Astrocyte (in vitro differentiated cells and primary cell): ENCODE measurements around the gene ARHGAP40. TPM values are rescaled to one million over a fixed set of nuclear protein-coding genes. Genes with fewer than 3 reads are reported as not detected.

Source experiments
- DNase-seq: peaks from one replicate; pipeline ENCODE4 v3.0.0-alpha.2; 2010; ENCODE audit warnings: low read depth
- FAIRE-seq: peaks from 2 replicates; lab custom pipeline; 2011; peaks lifted over from hg19 to GRCh38; lab: Jason Lieb, UNC
- H2AFZ ChIP-seq: 2 replicates; pipeline ENCODE4 v1.6.0; 2012; ENCODE audit warnings: low read depth, low read length, inconsistent platforms
- H3K27ac ChIP-seq: 2 replicates; pipeline ENCODE4 v1.5.1; 2011; ENCODE audit warnings: low read depth, low read length, inconsistent platforms
- H3K27me3 ChIP-seq: 2 replicates; pipeline ENCODE4 v1.6.0; 2011; ENCODE audit warnings: low read length, inconsistent platforms; ENCODE audit not compliant: insufficient read depth
- H3K36me3 ChIP-seq: 2 replicates; pipeline ENCODE4 v1.5.1; 2011; ENCODE audit warnings: low read length, inconsistent platforms; ENCODE audit not compliant: insufficient read depth
- H3K4me1 ChIP-seq: 2 replicates; pipeline ENCODE4 v1.5.1; 2011; ENCODE audit warnings: low read length, inconsistent platforms; ENCODE audit not compliant: insufficient read depth
- H3K4me2 ChIP-seq: 2 replicates; pipeline ENCODE4 v1.6.0; 2012; ENCODE audit warnings: low read length, inconsistent platforms
- H3K4me3 ChIP-seq: 2 replicates; pipeline ENCODE4 v1.5.1; 2011; ENCODE audit warnings: low read depth, mild to moderate bottlenecking, low read length, inconsistent platforms; ENCODE audit not compliant: insufficient read depth
- H3K79me2 ChIP-seq: 2 replicates; pipeline ENCODE4 v1.6.0; 2012; ENCODE audit warnings: mild to moderate bottlenecking, low read length, inconsistent platforms; ENCODE audit not compliant: insufficient read depth
- H3K9ac ChIP-seq: 2 replicates; pipeline ENCODE4 v1.6.0; 2012; ENCODE audit warnings: mild to moderate bottlenecking, low read length, inconsistent platforms
- H3K9me3 ChIP-seq: 2 replicates; pipeline ENCODE4 v1.5.1; 2012; ENCODE audit warnings: low read depth, mild to moderate bottlenecking, low read length, inconsistent platforms; ENCODE audit not compliant: insufficient read depth
- H4K20me1 ChIP-seq: 2 replicates; pipeline ENCODE4 v1.6.0; 2012; ENCODE audit warnings: low read length, inconsistent platforms; ENCODE audit not compliant: insufficient read depth
- H3K27ac Mint-ChIP-seq: one replicate; pipeline ENCODE4 v1.8.0; 2021; ENCODE audit warnings: mild to moderate bottlenecking, mixed read lengths; ENCODE audit not compliant: unreplicated experiment
- H3K27me3 Mint-ChIP-seq: one replicate; pipeline ENCODE4 v1.8.0; 2021; ENCODE audit warnings: low read depth, mixed read lengths; ENCODE audit not compliant: unreplicated experiment
- H3K36me3 Mint-ChIP-seq: one replicate; pipeline ENCODE4 v1.8.0; 2021; ENCODE audit warnings: low read depth, mixed read lengths; ENCODE audit not compliant: unreplicated experiment
- H3K4me1 Mint-ChIP-seq: one replicate; pipeline ENCODE4 v1.8.0; 2021; ENCODE audit warnings: low read depth, mixed read lengths; ENCODE audit not compliant: unreplicated experiment
- H3K4me3 Mint-ChIP-seq: one replicate; pipeline ENCODE4 v1.8.0; 2021; ENCODE audit warnings: mild to moderate bottlenecking, moderate library complexity, mixed read lengths; ENCODE audit not compliant: unreplicated experiment
- H3K9me3 Mint-ChIP-seq: one replicate; pipeline ENCODE4 v1.8.0; 2021; ENCODE audit warnings: mild to moderate bottlenecking, mixed read lengths; ENCODE audit not compliant: unreplicated experiment
- CTCF ChIP-seq: IDR thresholded peaks from 2 replicates; pipeline ENCODE4 v1.5.1; 2011; ENCODE audit warnings: low read depth, mild to moderate bottlenecking, inconsistent platforms, low read length, moderate library complexity; ENCODE audit not compliant: insufficient read depth
- EZH2 ChIP-seq: IDR thresholded peaks from 2 replicates; pipeline ENCODE4 v1.6.1; 2012; ENCODE audit warnings: mild to moderate bottlenecking, low read length, inconsistent platforms; ENCODE audit not compliant: insufficient read depth
- total RNA-seq: library from RNA; stranded (reverse); gene quantifications from 2 replicates; pipeline ENCODE4 v1.2.1, GENCODE V29; 2021

Gene ARHGAP40
- total RNA-seq, 1 donor from 2014 or later, result 0.27 TPM

DNA sequence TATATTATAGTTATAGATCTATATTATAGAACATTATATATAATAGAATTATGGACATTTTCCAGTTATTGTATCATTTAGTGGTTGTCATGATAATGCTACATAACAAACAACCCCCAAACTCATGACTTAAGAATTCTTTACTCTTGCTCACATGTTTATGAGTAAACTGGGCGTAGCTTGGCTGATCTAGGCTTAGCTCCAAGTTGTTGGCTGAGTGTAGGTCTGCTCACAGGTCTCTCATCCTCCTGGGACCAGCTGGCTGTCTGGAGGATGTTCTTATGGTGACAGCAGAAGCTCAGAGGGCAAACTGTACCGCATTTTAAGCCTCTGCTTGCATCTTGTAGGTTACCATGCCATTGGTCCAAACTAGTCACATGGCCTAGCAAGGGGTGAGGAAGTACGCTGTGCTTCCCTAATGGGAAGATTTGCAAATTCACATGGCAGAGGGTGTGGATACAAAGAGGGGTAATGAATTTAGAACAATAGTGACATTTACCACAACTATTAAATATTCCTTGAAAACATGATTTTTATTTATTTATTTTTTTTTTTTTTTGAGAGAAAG is 34.2 kb downstream of the ARHGAP40 start:
- Mint-ChIP-seq H3K27me3 (peaks cover 31% of the 10 kb centered on the region), H3K4me1 (peaks cover 5% of the 10 kb centered on the region), H3K9me3 (peaks cover 4% of the 10 kb centered on the region), H3K36me3 (no peaks in the 10 kb centered on the region), H3K4me3 (no peak overlapping the region), H3K27ac (no peak overlapping the region)
- Histone ChIP-seq H3K27ac (no peak overlapping the region), H3K9me3 (no peaks in the 10 kb centered on the region), H3K4me3 (no peak overlapping the region), H3K36me3 (no peaks in the 10 kb centered on the region), H3K4me2 (no peak overlapping the region), H2AFZ (no peak overlapping the region), H3K4me1 (no peaks in the 10 kb centered on the region), H3K9ac (no peak overlapping the region), H4K20me1 (no peaks in the 10 kb centered on the region), H3K79me2 (no peaks in the 10 kb centered on the region), H3K27me3 (peaks cover 4% of the 10 kb centered on the region)
- DNase-seq, result peak; percentile 31
- TF ChIP-seq EZH2, result no peak
- no peak for FAIRE-seq

- H3K36me3 Mint-ChIP-seq, result no peaks in the 10 kb centered on the region
- H3K4me1 Mint-ChIP-seq, result no peaks in the 10 kb centered on the region
- peaks cover 61% of the 10 kb centered on the region for H3K27me3 Mint-ChIP-seq
- H3K9me3 ChIP-seq, result no peaks in the 10 kb centered on the region
- H3K4me2 ChIP-seq, result no peak overlapping the region
- H3K27ac ChIP-seq, result no peak overlapping the region
- TF ChIP-seq CTCF, result no peak
- TF ChIP-seq EZH2, result no peak
- H3K4me3 Mint-ChIP-seq, result peak overlapping the region; percentile 28
- H3K9me3 Mint-ChIP-seq, result peaks cover 4% of the 10 kb centered on the region
- FAIRE-seq (no peak), DNase-seq (no peak)
- no peak overlapping the region for H3K9ac ChIP-seq
- H3K36me3 ChIP-seq, result no peaks in the 10 kb centered on the region
- H3K27me3 ChIP-seq, result peaks cover 20% of the 10 kb centered on the region
- H3K4me1 ChIP-seq, result no peaks in the 10 kb centered on the region
- no peak overlapping the region for H2AFZ ChIP-seq
- H3K27ac Mint-ChIP-seq, result no peak overlapping the region
- H4K20me1 ChIP-seq, result no peaks in the 10 kb centered on the region
- no peaks in the 10 kb centered on the region for H3K79me2 ChIP-seq
- H3K4me3 ChIP-seq, result no peak overlapping the region
Measured at GRCh38 chr20:38640521-38640920, 38.9 kb downstream of the ARHGAP40 start.

DNA sequence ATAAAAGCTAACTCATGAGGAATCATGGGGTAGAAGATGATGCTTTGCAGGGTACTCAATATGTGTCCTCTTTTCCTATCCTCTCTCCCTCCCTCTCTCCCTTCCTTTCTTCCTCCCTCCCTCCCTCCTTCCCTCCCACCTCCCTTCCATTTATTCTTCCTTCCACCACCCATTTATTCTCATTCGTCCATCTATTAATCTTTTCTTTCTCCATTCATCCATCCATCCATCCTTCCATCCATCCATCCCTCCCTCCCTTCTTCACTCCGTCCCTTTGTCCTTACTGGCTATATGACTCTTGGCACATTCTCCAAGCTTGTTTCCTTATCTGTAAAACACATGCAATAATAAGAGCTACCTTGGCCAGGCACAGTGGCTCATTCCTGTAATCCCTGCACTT is 40.9 kb downstream of the ARHGAP40 start:
- Mint-ChIP-seq H3K4me1 (no peaks in the 10 kb centered on the region), H3K9me3 (no peaks in the 10 kb centered on the region), H3K4me3 (no peak overlapping the region), H3K36me3 (no peaks in the 10 kb centered on the region), H3K27ac (no peak overlapping the region), H3K27me3 (peaks cover 78% of the 10 kb centered on the region)
- no peak overlapping the region for H3K27ac ChIP-seq
- H3K79me2 ChIP-seq, result no peaks in the 10 kb centered on the region
- no peaks in the 10 kb centered on the region for H3K9me3 ChIP-seq
- H2AFZ ChIP-seq, result no peak overlapping the region
- FAIRE-seq (no peak), DNase-seq (no peak)
- no peak overlapping the region for H3K4me3 ChIP-seq
- TF ChIP-seq EZH2 (no peak), CTCF (no peak)
- no peaks in the 10 kb centered on the region for H4K20me1 ChIP-seq
- no peaks in the 10 kb centered on the region for H3K36me3 ChIP-seq
- no peak overlapping the region for H3K9ac ChIP-seq
- peaks cover 33% of the 10 kb centered on the region for H3K27me3 ChIP-seq
- no peak overlapping the region for H3K4me2 ChIP-seq
- H3K4me1 ChIP-seq, result no peaks in the 10 kb centered on the region
